ENCODE measurements around the gene LMF2.

DNA sequence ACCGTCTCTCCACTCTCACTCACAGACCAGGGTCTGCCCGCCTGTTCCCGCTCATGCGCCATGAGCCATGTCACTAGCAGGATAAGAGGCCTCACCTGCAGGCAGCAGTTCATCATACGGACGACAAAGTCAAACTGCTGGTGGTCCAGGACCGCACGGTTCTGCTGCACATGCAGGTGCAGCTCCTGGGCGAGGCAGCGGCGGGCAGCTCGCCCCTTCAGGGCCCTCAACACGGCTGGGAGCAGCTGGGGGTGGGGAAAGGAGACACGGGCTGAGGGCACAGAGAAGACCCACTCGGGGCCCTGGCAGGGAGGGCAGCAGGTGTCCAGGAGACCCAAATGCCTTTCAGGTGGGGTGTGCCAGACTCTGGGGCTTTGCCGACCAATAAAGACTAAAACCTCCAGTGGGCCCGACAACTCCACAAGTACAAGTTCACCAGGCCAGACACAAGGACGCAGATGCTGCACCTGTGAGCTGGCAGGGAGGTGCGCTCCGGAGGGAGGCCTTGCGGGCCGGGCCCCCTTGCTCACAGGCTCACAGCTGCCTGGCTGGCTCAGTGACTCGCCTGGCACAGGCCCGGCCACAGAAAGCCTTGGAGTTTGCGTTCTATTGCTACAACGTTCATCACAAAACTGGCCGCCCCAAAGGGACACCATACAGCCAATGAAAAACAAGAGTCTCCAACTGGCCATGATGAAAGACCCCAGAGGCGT lies 44.2 kb downstream of the LMF2 start:
- no peak for TF ChIP-seq YY1 (IDR thresholded peaks at IDR 0.05; ENCODE audit: insufficient read depth, insufficient read length)
- no peak for TF ChIP-seq SUZ12 (IDR thresholded peaks at IDR 0.05; ENCODE audit: extremely low read depth, insufficient read depth, insufficient read length)
- no peak for TF ChIP-seq ZNF274 (IDR thresholded peaks at IDR 0.05; ENCODE audit: low read depth, low read length)

Measured in NT2/D1 (cell line).